GM18873 (cell line): ENCODE data around the gene PYY.
"Not testable (repeated sequence)": the region's sequence is repeated elsewhere in the genome, so short reads cannot be mapped to it uniquely, and the experiment has no call there.

Experiments used
- ATAC-seq: cut with Tn5 transposase; IDR thresholded peaks from one replicate; pipeline ENCODE4 v1.9.1; 2021; ENCODE audit warnings: mild to moderate bottlenecking, moderate library complexity, moderate number of reproducible peaks; ENCODE audit not compliant: unreplicated experiment, low FRiP score

PYY gene

DNA sequence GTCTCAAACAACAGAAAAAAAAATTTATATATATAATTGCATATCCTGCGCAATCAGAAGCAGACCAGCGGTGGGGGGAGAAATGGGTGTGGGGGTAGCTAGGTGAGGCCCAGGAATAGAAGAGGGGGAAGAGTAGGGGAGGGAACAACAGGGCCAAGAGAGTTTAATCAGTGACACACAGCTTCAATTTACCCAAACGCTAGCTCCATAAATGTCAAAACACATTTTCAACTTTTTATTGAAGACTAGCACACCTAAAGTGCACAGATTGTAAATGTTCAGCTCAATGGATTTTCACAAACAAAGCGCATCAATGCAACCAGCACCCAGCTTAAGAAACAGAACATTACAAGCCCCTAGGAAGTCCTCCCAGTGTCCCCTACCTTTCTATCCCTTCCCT lies 25.9 kb upstream of the PYY start:
- ATAC-seq = no peak

DNA sequence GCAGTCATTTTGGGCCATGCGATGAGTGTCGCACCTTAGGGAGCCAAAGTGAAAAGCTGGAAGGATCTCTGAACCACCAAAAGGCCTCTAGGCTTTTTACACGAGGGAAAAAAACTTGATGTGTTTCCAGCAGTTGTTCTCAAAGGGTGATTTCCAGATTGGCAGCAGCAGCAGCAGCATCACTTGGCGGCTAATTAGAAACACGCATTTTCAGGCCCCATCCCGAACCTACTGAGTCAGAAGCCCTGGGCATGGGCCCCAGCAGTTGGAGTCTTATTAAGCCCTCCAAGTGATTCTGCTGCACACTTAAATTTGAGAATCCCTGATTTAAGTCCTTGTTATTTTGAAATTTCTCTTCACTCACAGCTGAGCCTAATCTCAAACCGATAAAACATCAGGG lies 25.3 kb upstream of the PYY start:
- ATAC-seq = no peak

DNA sequence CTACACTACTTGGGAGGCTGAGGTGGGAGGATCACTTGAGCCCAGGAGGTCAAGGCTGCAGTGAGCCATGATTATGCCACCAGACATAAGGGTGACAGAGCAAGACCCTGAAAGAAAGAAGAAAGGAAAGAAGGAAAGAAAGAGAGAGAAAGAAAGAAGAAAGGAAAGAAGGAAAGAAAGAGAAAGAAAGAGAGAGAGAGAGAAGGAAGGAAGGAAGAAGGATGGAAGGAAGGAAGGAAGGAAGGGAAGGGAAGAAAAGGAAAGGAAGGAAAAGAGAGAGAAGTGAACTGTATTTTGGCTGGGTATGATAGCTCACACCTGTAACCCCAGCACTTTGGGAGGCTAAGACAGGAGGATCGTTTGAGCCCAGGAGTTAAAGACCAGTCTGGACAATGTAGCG lies 24.3 kb upstream of the PYY start:
- no peak for ATAC-seq

DNA sequence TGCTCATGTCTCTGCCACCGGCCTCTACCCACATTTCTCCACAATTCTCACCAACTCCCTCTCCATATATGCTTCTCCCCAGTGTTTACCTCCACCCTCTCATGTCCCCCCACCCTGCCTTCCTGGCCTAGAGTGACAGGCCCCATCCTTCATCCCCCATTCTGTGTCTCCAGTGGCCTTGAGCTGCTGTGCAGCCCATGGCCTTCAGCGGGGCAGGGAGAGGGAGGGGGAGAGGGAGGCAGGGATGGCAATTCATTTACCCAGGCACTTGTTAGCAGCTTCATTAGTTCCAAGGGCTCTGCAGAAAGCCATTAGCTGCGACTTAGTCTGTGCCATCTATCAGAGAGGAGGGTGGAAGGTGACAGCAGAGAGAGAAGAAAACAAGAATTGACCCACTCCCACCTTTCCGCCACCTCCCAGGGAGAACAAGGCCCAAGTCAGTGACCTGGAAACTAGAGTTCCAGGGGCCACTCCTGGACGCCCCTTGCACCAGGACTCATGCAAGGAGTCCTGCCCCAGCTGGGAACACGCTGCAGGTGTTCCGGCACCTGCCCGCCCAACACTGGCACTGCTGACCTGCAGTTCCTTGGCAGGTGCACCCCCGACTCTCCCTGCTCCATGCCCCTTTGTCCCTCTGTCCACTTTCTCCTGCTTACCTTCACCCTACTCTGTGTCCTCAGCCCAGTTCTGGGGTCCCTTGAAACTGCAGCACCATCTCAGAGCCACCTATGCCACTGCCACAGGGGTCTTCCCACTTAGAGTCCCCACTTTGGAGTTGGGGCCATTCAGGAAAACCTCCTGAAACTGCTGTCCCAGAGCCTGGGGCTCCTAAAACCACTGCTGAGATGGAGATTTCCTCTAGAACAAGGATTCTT lies 23.5 kb upstream of the PYY start:
- no peak for ATAC-seq

DNA sequence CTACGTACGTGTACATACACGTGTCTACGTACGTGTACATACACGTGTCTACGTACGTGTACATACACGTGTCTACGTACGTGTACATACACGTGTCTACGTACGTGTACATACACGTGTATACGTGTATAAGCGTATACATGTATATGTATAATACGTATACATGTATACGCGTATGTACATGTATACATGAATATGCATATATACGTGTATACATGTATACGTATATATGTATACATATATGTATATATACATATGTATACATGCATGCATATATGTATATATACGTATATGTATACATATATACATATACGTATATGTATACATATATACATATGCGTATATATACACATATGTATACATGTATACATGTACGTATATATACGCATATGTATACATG lies 22.2 kb upstream of the PYY start:
- ATAC-seq = no peak

DNA sequence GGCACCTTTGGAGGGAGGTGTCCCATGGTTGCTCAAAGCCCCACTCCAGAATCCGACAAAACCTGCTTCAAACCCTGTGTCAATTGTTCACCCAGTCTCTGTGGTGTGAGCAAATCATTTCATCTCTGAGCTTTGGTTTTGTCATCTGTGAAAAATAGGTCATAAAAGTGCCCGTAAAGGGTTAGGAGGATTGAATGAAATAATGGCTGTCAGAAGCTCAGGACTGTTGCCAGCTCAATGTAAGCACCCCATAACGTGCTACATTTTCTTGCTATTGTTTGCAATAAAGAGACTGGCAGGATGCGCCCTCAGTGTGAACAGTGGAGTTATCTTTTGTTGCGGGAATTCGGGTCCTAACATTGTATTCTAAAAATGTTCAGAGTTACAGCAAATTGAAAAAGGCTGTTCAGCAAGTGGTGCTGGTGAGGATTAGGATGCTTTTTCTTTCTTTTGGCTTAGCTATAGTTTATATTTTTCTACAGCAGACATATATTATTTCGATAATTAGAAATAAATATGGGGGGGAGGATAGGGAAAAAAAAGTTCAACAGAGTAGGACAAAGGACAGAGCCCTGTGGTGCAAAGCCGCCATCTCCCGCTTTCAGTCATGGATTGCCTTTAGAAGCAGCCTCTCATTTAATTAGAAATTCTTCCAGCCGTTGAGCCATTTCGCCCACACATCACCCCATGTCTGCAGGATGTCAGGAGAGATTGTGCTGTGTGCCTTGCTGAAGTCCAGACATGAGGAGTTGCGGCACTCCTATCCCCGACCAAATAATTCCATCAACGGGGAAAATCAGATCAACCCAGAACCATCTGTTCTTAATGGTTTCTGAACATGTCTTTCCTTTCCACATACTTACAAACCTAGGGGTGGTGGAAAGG lies 20.9 kb upstream of the PYY start:
- ATAC-seq = no peak

DNA sequence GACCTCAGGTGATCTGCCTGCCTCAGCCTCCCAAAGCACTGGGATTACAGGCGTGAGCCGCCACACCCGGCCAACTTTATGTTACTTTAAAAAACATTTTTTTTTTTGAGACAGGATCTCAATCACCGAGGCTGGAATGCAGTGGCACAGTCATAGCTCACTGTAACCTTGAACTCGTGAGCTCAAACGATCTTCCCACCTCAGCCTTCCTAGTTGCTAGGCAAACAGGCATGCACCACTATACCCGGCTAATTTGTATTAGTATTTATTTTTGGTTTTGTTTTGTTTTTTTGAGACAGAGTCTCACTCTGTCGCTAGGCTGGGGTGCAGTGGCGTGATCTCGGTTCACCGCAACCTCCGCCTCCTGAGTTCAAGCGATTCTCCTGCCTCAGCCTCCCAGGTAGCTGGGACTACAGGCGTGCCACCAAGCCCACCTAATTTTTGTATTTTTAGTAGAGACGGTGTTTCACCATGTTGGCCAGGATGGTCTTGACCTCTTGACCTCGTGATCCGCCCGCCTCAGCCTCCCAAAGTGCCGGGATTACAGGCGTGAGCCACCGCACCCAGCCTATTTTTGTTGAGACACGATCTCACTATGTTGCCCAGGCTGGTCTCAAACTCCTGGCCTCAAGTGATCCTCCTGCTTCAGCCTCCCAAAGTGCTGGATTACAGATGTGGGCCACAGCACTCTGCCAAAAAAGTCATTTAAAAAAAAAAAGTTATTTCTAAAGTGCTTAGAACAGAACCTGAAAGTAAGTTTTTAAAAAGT lies 18.9 kb upstream of the PYY start:
- ATAC-seq = not testable (repeated sequence)

DNA sequence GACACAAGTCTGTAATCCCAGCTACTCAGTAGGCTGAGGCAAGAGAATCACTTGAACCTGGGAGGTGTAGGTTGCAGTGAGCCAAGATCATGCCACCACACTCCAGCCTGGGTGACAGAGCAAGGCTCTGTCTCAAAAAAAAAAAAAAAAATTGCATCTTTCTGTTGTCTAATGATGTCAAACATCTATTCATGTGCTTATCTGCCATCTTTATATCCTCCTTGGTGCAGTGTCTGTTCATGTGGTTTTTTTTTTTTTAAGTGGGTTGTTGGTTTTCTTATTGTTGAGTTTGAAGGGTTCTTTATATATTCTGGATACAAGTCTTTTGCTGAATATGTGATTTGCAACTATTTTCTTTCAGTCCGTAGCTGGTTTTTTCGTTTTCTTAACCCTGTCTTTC lies 17.7 kb upstream of the PYY start:
- not testable (repeated sequence) for ATAC-seq

DNA sequence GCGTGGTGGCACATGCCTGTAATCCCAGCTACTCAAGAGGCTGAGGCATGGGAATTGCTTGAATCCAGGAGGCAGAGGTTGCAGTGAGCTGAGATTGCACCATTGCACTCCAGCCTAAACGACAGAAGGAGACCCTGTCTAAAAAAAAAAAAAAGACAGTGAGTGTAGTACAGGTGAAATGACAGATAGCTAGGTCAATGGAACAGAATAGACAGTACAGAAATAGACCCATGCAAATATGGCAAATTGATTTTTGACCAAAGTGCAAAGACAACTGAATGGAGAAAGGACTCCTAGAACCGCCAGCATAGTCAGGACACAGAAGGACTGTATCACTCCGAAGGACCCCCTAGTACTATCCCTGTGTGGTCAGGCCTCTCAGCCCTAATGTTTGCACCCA lies 16.6 kb upstream of the PYY start:
- ATAC-seq = no peak

DNA sequence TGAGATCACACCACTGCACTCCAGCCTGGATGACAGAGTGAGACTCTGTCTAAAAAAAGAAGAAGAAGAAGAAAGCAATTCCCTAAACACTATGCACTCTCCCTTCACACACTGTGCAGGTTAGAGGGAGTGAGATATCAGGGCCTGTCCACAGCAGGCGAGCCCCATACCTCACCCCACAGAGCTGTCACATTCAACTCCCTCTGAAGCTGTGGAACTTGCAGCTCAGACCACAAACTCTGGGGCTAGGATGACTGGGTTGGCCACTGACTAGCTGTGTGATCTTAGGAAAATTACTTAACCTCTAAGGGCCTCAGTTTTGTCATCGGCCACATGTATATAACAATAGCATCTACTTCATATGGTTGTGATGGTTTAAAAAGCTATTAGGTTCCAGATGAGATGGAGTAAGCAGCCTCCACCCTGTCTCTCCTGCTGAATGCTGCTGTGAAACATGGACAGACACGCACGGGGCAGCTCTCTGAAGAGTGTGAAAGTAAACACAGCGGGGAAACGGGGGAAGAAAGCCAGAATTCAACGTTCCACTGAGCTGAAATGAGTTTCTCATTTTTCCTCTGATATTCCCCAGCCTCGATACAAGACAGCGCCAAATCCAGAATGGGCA lies 13.6 kb upstream of the PYY start:
- ATAC-seq = no peak

DNA sequence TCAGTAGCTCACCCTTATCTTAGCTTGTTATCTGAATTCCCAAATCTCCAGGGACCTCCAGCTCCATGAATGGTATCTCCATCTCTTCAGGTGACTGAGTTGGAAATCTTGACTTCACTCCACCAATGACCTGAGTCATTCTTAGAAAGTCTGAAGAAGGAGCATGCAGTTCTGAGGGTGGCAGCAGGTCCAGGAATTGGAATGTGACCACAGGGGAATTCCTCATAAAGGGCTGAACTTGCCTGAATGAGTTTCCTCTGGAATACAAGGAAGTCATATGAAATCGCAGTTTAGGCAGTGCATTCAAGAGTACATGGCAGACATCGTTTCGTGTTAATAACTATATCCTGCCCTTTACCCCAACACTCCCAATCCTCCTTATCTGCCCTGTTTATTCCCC lies 12.5 kb upstream of the PYY start:
- ATAC-seq = no peak

DNA sequence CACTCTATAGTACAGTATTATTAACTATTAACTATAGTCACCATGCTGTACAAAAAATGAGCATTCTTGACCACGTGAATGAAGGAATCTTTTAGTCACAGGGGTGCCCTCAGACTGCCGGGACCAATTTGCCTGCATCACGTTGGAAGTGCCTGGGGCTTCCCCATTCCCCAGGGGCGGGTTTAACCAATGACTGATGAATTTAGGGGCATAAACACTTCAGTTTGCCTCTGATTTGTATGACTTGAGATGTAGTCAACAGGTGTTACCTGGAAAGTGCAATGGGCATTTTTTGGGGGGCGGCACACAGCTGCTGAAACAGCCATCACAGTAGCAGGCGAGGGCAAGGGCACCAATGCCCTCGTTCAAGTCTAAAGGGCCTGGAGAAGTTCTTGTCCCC lies 8.7 kb upstream of the PYY start:
- ATAC-seq = no peak

DNA sequence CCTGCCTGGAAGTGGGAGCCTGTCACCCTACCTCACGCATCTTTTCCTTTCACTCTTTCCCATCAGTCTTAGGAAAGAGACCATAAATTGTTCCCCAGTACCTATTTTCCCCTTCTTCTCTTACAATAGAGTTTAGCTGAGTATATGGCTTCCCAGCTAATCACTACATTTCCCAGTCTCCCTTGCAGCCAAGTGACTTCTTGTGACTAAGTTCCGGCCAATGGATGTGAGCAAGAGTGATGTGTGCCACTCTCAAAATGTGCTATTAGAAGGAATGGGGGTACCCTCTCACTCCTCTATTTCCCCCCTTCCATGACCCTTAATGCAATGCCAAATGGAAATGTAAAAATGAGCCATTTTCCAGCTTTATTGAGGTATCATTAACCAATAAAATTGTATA lies 8.2 kb upstream of the PYY start:
- ATAC-seq = no peak

DNA sequence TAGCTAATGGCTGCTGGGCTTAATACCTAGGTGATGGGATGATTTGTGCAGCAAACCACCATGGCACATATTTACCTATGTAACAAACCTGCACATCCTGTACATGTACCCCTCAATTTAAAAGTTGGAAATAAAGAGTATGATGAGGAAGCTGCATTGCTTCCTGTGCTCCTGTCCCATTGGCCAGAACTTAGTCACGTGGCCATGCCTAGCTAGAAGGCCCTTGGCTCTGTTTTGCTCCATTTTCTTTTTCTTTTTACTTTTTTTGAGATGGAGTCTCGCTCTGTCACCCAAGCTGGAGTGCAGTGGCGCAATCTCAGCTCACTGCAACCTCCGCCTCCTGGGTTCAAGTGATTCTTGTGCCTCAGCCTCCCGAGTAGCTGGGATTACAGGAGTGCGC lies 7.6 kb upstream of the PYY start:
- ATAC-seq = not testable (repeated sequence)

DNA sequence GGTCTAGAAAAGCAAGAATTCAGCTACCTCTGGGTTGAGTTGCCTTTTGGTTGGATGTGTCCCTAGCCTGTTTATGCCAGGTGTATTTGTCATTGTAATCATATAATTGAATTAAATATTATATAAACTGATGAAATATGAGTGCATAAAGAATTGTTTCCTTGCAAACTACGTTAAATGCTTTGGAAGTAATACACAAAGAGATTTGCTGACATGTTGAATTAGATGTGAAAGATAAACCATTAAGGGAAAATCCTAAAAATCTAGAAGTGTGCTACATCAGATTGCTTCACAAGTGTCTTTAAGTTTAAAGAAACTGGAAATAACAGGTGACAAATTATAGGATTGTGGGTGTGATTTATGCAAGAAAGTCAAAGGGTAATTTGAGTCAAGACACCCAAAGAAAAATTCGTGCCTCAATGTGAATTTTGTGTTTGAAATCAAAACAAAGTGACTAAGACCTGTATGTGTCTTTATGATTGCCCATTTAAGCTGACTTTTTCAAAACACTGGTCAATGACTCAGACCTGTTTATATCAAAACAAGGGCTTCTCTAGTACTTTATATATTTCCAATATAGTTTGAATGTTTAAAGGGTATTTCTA lies 5.1 kb upstream of the PYY start:
- ATAC-seq = no peak

DNA sequence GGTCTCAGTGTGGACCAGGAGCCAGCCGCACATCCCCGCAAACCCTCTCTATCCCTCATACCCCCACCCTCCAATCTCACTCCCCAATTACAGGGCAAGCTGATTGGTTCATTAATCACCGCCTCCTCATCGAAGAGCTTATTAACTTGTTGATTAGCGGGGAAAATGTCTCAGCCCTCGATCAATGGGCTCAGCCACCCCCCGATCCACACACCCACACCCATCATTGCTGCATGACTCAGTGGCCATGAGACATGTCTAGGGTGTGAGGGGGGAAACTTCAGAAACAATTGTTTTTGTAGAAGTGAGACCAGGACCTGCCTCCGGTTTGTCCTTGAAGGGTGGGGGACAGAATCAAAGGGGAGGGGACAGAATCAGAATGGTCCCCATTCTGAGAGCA lies 2.5 kb upstream of the PYY start:
- ATAC-seq = no peak

DNA sequence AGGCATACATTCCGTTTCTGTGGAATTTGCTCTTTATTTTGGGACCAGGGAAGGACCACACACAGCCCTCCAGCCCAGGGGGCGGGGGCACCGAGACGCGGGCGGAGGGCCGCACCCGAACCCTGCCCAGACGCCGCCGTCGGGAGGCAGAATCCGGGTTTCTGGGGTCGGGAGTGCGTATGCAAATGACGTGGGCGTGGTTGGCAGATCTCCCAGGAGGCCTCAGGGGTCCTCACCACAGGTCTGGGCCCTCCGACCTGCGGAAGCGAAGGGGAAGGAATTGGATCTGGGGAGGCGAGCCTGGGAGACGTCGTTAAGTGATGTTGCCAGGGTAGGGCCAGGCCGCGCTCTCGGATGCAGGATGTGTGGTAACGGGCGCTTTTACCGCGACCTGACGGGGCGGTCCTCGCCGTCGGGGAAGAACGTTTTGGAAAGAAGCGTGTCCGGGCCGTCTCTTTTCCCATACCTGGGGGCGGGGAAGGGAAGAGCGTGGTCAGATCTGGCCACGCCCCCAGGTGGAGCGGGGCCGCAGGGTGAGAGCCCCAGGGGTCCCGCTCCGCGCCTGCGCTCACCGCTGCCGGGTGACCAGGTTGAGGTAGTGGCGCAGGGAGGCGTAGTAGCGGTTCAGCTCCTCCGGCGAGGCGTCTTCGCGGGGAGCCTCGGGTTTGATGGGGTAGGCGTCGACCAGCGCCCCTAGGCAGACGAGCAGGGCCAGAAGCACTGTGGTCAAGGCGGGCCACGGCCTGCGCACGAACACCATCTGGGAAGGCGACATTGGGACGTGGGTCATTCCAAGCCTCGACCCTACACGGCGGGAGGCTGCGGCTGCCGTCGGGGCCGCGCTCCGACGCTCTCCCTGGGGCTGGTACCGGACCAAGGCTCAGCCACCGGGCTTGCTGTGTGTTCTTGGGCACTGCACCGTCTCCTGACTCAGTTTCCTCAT lies 745 bp downstream of the PYY start:
- ATAC-seq = no peak

DNA sequence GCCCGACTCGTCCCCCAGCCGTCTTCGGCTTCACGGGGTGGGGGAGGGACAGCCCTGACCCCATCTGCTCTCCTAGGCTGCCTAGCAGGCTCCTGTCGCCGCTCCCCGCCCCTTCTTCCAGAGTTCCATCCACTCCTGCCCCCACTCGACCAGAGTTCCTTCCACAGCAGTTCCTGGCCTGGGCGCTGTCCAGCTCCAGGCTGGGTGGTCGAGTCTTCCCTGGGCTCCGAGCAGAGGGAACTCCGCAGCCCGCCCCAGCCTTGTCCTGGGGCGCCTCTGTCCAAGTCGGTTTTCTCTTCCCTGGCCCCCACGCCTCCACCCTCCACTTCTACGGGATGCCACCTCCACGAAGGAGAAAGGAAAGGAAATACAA lies 1.4 kb downstream of the PYY start:
- ATAC-seq = no peak

DNA sequence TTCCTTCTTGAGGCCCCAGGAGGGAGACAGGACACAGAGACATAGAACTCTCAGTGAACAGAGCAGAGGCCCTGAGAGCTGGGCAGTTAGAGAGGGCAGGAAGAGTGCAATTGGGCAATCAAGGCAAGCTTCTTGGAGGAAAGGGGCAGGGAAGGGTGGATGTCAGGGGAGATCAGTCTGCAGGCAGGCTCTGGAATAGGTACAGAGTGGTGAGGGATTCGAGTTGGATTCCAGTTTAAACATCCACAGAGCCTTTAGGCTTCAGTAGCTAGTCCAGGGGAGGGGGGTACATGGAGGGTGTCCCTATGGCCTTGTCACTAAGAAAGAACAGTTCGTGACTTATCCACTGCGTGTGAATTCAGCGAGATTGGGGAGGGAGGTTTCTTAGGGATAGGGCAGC lies 2.0 kb downstream of the PYY start:
- ATAC-seq = no peak
